Ectodermal cell (in vitro differentiated cells): ENCODE measurements around the gene GNAT1. TPM values are rescaled to one million over a fixed set of nuclear protein-coding genes. Genes with fewer than 3 reads are reported as not detected.

Experiments
- H3K27ac ChIP-seq: 2 replicates; pipeline ENCODE4 v1.7.0; 2013; ENCODE audit warnings: mild to moderate bottlenecking, low read depth, low read length; ENCODE audit not compliant: insufficient read depth, poor library complexity, severe bottlenecking
- H3K27me3 ChIP-seq: 2 replicates; pipeline ENCODE4 v1.7.0; 2013; ENCODE audit warnings: mild to moderate bottlenecking, low read length; ENCODE audit not compliant: insufficient read depth, control insufficient read depth, poor library complexity, severe bottlenecking
- H3K36me3 ChIP-seq: one replicate; pipeline ENCODE4 v1.7.0; 2013; ENCODE audit warnings: low read length; ENCODE audit not compliant: control insufficient read depth, insufficient read depth
- H3K4me1 ChIP-seq: one replicate; pipeline ENCODE4 v1.7.0; 2013; ENCODE audit warnings: low read length; ENCODE audit not compliant: control insufficient read depth, insufficient read depth
- H3K4me3 ChIP-seq: 2 replicates; pipeline ENCODE4 v1.7.0; 2013; ENCODE audit warnings: low read depth, low read length, control low read depth; ENCODE audit not compliant: insufficient read depth
- H3K9me3 ChIP-seq: 2 replicates; pipeline ENCODE4 v1.7.0; 2013; ENCODE audit warnings: mild to moderate bottlenecking, low read length, moderate library complexity; ENCODE audit not compliant: control insufficient read depth
- WGBS, 2 experiments: methylation state at CpG; one replicate each; pipeline ENCODE4 v1.1.7; 2013; ENCODE audit warnings: missing lambda C conversion rate in 2 of 2; 5-methylcytosine and 5-hydroxymethylcytosine counted together
- polyA plus RNA-seq, 4 experiments: library from polyadenylated mRNA; stranded (reverse); fragments of 50-300 nt; gene quantifications; one replicate each; pipeline ENCODE4 v1.2.3, GENCODE V29; 2013

The GNAT1 gene
- polyA plus RNA-seq (2013, experiment 1 of 4): not detected
- 0.78 TPM for polyA plus RNA-seq (2013, experiment 2 of 4)
- polyA plus RNA-seq (2013, experiment 3 of 4): not detected
- not detected for polyA plus RNA-seq (2013, experiment 4 of 4)

- peaks cover 3% of the 10 kb centered on the region for H3K36me3 ChIP-seq
- peaks cover 8% of the 10 kb centered on the region for H3K27me3 ChIP-seq
- 87 to 90% methylated on average over 8 of the region's 8 CpGs for WGBS, 2 experiments
- no peak within 1 kb of the TSS for H3K4me3 ChIP-seq
- peaks cover 12% of the 10 kb centered on the region for H3K4me1 ChIP-seq
- H3K9me3 ChIP-seq: no peaks in the 10 kb centered on the region
- no peak within 1 kb of the TSS for H3K27ac ChIP-seq
Measured at GRCh38 chr3:50190936-50191660, at the start of gene GNAT1. GNAT1 (plus strand) TSS chr3:50191610; CDS start chr3:50191726, 116 bp downstream.

- WGBS, 2 experiments: 90 to 92% methylated on average over 3 of the region's 3 CpGs
Measured at GRCh38 chr3:50146316-50146901, 45.0 kb upstream of the GNAT1 start.

GRCh38 chr3:50147016-50147415, 44.4 kb upstream of the GNAT1 start:
- Histone ChIP-seq H3K4me1 (peaks cover 32% of the 10 kb centered on the region), H3K27ac (no peak overlapping the region), H3K36me3 (no peaks in the 10 kb centered on the region), H3K4me3 (no peak overlapping the region), H3K9me3 (no peaks in the 10 kb centered on the region), H3K27me3 (no peaks in the 10 kb centered on the region)
- WGBS, 2 experiments: 95 to 96% methylated on average over 7 of the region's 7 CpGs

More at GRCh38 chr3:50146316-50146901, 45.0 kb upstream of the GNAT1 start:
- Histone ChIP-seq H3K36me3 (no peaks in the 10 kb centered on the region), H3K4me1 (peaks cover 30% of the 10 kb centered on the region), H3K4me3 (no peak overlapping the region), H3K27me3 (no peaks in the 10 kb centered on the region), H3K9me3 (no peaks in the 10 kb centered on the region), H3K27ac (no peak overlapping the region)

- Histone ChIP-seq H3K27me3 (no peaks in the 10 kb centered on the region), H3K4me3 (no peak overlapping the region), H3K36me3 (no peaks in the 10 kb centered on the region), H3K4me1 (peaks cover 32% of the 10 kb centered on the region), H3K27ac (no peak overlapping the region), H3K9me3 (no peaks in the 10 kb centered on the region)
- 90 to 94% methylated on average over 2 of the region's 2 CpGs for WGBS, 2 experiments
Measured at GRCh38 chr3:50147447-50147846, 44.0 kb upstream of the GNAT1 start.

GRCh38 chr3:50147861-50148260, 43.5 kb upstream of the GNAT1 start:
- no peaks in the 10 kb centered on the region for H3K27me3 ChIP-seq
- no peak overlapping the region for H3K4me3 ChIP-seq
- H3K4me1 ChIP-seq: peaks cover 32% of the 10 kb centered on the region
- 78 to 87% methylated on average over 6 of the region's 6 CpGs for WGBS, 2 experiments
- H3K9me3 ChIP-seq: no peaks in the 10 kb centered on the region
- H3K27ac ChIP-seq: no peak overlapping the region
- H3K36me3 ChIP-seq: no peaks in the 10 kb centered on the region

GRCh38 chr3:50150404-50150750, 41.0 kb upstream of the GNAT1 start:
- no peaks in the 10 kb centered on the region for H3K36me3 ChIP-seq
- peaks cover 37% of the 10 kb centered on the region for H3K4me1 ChIP-seq
- WGBS, 2 experiments: 78 to 91% methylated on average over 1 of the region's 1 CpG
- H3K27ac ChIP-seq: peak overlapping the region; percentile 36
- no peaks in the 10 kb centered on the region for H3K9me3 ChIP-seq
- H3K27me3 ChIP-seq: peaks cover 19% of the 10 kb centered on the region
- no peak overlapping the region for H3K4me3 ChIP-seq

GRCh38 chr3:50150863-50151686, 40.3 kb upstream of the GNAT1 start:
- peaks cover 26% of the 10 kb centered on the region for H3K27me3 ChIP-seq
- peak overlapping the region; percentile 36 for H3K27ac ChIP-seq
- WGBS, 2 experiments: 37 to 49% methylated on average over 16 to 18 of the region's 18 CpGs
- no peaks in the 10 kb centered on the region for H3K9me3 ChIP-seq
- H3K36me3 ChIP-seq: no peaks in the 10 kb centered on the region
- H3K4me1 ChIP-seq: peaks cover 37% of the 10 kb centered on the region
- no peak overlapping the region for H3K4me3 ChIP-seq

- no peaks in the 10 kb centered on the region for H3K9me3 ChIP-seq
- H3K4me3 ChIP-seq: no peak overlapping the region
- H3K27me3 ChIP-seq: peaks cover 33% of the 10 kb centered on the region
- peaks cover 36% of the 10 kb centered on the region for H3K4me1 ChIP-seq
- 69 to 73% methylated on average over 5 of the region's 5 CpGs for WGBS, 2 experiments
- no peak overlapping the region for H3K27ac ChIP-seq
- H3K36me3 ChIP-seq: no peaks in the 10 kb centered on the region
Measured at GRCh38 chr3:50151728-50152127, 39.7 kb upstream of the GNAT1 start.

- Histone ChIP-seq H3K4me3 (peak overlapping the region; percentile 68), H3K9me3 (no peaks in the 10 kb centered on the region), H3K36me3 (no peaks in the 10 kb centered on the region), H3K27me3 (peaks cover 33% of the 10 kb centered on the region), H3K27ac (no peak overlapping the region), H3K4me1 (peaks cover 49% of the 10 kb centered on the region)
- WGBS, 2 experiments: 53 to 54% methylated on average over 9 of the region's 9 CpGs
Measured at GRCh38 chr3:50153782-50154475, 37.5 kb upstream of the GNAT1 start.
